PC-9 (cell line): Measurements from ENCODE around the gene NRSN2. TPM values are rescaled to one million over a fixed set of nuclear protein-coding genes. Genes with fewer than 3 reads are reported as not detected.

Source experiments
- BruUV-seq: library from RNA; stranded (reverse); fragments of 400-500 nt; replicated peaks from 2 replicates; lab custom pipeline; 2021; lab: Mats Ljungman, UMichigan
- CTCF ChIA-PET: fragments of 300-600 bp; sonication (Branson Sonifier 250); formaldehyde crosslinking; loops from one replicate; lab custom pipeline; 2022; ENCODE audit warnings: antibody characterized with exemption; lab: Charles Lee
- POLR2A ChIA-PET: fragments of 300-600 bp; sonication (Branson Sonifier 250); formaldehyde crosslinking; loops from one replicate; lab custom pipeline; 2022; ENCODE audit warnings: antibody characterized with exemption; ENCODE audit not compliant: unreplicated experiment; lab: Charles Lee
- DNase-seq, 2 experiments: peaks; one replicate each; pipeline versions ENCODE4 v3.0.0 to v3.0.0-alpha.2; 2015 to 2022; ENCODE audit warnings: mixed read lengths in 1 of 2
- H2AFZ ChIP-seq: fragments of 200-600 bp; sonication (generic); 2 replicates; pipeline ENCODE4 v1.8.1; 2017; ENCODE audit warnings: antibody characterized with exemption
- H3F3A ChIP-seq: fragments of 200-600 bp; sonication (generic); 2 replicates; pipeline ENCODE4 v1.8.1; 2017; ENCODE audit warnings: antibody characterized with exemption, mild to moderate bottlenecking, low read depth; ENCODE audit not compliant: insufficient read depth
- H3K27ac ChIP-seq: fragments of 200-600 bp; sonication (generic); 2 replicates; pipeline ENCODE4 v1.6.1; 2016; ENCODE audit warnings: mixed run types
- H3K27me3 ChIP-seq: fragments of 200-600 bp; sonication (generic); 2 replicates; pipeline ENCODE4 v1.6.1; 2016; ENCODE audit warnings: low read depth, mixed run types; ENCODE audit not compliant: insufficient read depth
- H3K36me3 ChIP-seq: fragments of 200-600 bp; sonication (generic); 2 replicates; pipeline ENCODE4 v1.6.1; 2016; ENCODE audit warnings: low read depth, mixed run types
- H3K4me1 ChIP-seq: fragments of 200-600 bp; sonication (generic); replicated peaks from 2 replicates; pipeline ENCODE4 v1.6.1; 2016; ENCODE audit warnings: mixed run types; ENCODE audit not compliant: insufficient read depth
- H3K4me2 ChIP-seq: fragments of 200-600 bp; sonication (generic); 2 replicates; pipeline ENCODE4 v1.6.1; 2017; ENCODE audit warnings: mixed run types
- H3K4me3 ChIP-seq: fragments of 200-600 bp; sonication (generic); 2 replicates; pipeline ENCODE4 v1.6.1; 2016; ENCODE audit warnings: mixed run types
- H3K79me2 ChIP-seq: fragments of 200-600 bp; sonication (generic); 2 replicates; pipeline ENCODE4 v1.6.1; 2017; ENCODE audit warnings: low read depth, mixed run types
- H3K9me2 ChIP-seq: fragments of 200-600 bp; sonication (generic); 2 replicates; pipeline ENCODE4 v1.8.1; 2017; ENCODE audit warnings: mild to moderate bottlenecking; ENCODE audit not compliant: insufficient read depth
- H3K9me3 ChIP-seq: fragments of 200-600 bp; sonication (generic); 2 replicates; pipeline ENCODE4 v1.8.1; 2016; ENCODE audit warnings: low read depth; ENCODE audit not compliant: insufficient read depth
- H4K20me1 ChIP-seq: fragments of 200-600 bp; sonication (generic); 2 replicates; pipeline ENCODE4 v1.8.1; 2017; ENCODE audit not compliant: insufficient read depth
- EZH2 ChIP-seq: fragments of 200-600 bp; sonication (generic); IDR thresholded peaks from 2 replicates; pipeline ENCODE4 v1.8.0; 2017; ENCODE audit warnings: antibody characterized with exemption, low read depth
- intact Hi-C: fragments of 100-400 bp; cut with micrococcal nuclease; formaldehyde crosslinking; loops from one replicate; pipeline ENCODE4 v1.10.0; 2022; ENCODE audit not compliant: unreplicated experiment
- total RNA-seq: library from RNA; stranded (reverse); gene quantifications from 2 replicates; pipeline ENCODE4 v1.2.3, GENCODE V29; 2021
- TF ChIP-seq, protein P1 (sequence below): fragments of 200-600 bp; sonication (generic); conservative IDR thresholded peaks from 2 replicates; pipeline ENCODE4 v1.6.1; 2017; ENCODE audit warnings: mixed run types, antibody characterized with exemption, mild to moderate bottlenecking, moderate library complexity

Gene NRSN2
- total RNA-seq, 1 experiment from 2014 or later: 15.0 TPM

DNA sequence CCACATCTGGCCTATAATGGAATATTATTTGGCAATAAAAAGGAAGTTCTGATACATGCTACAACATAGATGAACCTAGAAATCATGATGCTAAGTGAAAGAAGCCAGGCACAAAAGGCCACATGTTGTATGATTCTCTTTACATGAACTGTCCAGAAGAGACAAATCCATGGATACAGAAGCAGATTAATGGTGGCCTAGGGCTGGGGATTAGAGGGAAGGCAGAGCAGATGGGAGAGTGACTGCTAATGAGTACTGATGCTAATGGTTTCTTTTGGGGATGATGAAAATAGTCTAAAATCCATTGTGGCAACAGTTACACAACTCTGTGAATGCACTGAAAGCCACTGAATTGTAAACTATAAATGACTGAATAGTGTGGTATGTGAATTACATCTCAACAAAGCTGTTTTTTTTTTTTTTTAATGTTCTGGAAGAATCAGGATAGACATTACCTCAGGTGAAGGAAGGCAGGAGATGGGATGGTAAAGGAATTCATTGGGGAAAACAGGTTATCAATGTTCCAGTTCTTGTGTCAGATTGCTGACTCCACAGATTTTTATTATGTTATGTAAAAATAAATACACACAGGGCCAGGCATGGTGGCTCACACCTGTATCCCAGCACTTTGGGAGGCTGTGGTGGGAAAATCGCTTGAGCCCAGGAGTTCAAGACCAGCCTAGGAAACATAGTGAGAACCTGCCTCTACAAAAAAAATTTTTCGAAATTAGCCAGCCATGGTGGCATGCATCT is 30.4 kb upstream of the NRSN2 start:
- CTCF ChIA-PET: no interaction called here
- H3K9me2 ChIP-seq: no peaks in the 10 kb centered on the region
- H3K27ac ChIP-seq: no peak overlapping the region
- H3F3A ChIP-seq: no peaks in the 10 kb centered on the region
- no peak for DNase-seq
- H3K4me3 ChIP-seq: no peak overlapping the region
- peaks cover 14% of the 10 kb centered on the region for H3K4me1 ChIP-seq
- H3K9me3 ChIP-seq: no peaks in the 10 kb centered on the region
- no peak overlapping the region for H3K4me2 ChIP-seq
- H2AFZ ChIP-seq: no peak overlapping the region
- BruUV-seq: no TSS peak
- H3K27me3 ChIP-seq: no peaks in the 10 kb centered on the region
- no peaks in the 10 kb centered on the region for H4K20me1 ChIP-seq
- intact Hi-C loops: no loop called here
- H3K36me3 ChIP-seq: no peaks in the 10 kb centered on the region
- POLR2A ChIA-PET: no interaction called here
- no peak for TF ChIP-seq EZH2
- TF ChIP-seq, protein P1, sequence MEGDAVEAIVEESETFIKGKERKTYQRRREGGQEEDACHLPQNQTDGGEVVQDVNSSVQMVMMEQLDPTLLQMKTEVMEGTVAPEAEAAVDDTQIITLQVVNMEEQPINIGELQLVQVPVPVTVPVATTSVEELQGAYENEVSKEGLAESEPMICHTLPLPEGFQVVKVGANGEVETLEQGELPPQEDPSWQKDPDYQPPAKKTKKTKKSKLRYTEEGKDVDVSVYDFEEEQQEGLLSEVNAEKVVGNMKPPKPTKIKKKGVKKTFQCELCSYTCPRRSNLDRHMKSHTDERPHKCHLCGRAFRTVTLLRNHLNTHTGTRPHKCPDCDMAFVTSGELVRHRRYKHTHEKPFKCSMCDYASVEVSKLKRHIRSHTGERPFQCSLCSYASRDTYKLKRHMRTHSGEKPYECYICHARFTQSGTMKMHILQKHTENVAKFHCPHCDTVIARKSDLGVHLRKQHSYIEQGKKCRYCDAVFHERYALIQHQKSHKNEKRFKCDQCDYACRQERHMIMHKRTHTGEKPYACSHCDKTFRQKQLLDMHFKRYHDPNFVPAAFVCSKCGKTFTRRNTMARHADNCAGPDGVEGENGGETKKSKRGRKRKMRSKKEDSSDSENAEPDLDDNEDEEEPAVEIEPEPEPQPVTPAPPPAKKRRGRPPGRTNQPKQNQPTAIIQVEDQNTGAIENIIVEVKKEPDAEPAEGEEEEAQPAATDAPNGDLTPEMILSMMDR: no peak
- no peaks in the 10 kb centered on the region for H3K79me2 ChIP-seq

DNA sequence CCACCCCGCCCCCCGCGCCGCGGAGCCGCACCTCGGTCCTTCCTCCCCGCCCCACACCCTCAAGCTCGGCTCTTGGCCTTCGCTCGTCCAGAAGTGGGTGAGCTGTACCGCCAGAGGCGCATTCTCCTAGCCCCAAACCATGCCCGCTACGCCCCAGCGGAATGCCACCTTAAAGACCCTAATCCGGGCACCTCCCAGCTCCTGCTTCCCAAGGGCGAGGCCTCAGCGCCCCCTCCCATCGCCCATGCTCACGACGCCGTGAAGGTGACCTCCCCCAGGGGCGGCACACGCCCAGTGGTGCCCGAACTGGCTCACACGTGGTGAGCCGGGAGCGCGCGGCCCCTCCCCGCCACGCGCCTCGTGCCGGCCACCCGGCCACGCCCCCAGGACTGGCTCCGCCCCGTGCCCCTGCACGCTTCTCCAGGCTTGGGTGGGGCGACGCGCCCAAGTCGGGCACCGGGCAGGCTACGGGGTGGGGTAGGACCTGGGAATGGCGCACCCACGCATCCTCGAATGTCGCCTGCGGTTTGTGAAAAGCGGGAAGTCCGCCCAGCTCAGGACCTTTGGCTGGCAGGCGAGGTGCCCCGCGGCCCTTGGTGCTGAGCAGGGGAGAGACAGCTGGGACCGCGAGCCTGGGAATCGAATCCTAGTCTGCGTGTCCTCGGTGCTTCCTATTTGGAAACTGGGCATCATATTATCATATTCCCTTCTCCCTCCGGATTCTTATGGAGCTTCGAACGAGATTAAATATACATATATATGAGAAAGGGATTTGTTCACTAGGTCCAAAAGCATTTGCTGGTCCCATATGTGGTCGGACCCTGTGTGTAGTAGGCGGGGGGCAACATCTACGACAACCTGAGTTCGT is 22.5 kb upstream of the NRSN2 start:
- H3K27me3 ChIP-seq: no peaks in the 10 kb centered on the region
- ChIA-PET CTCF (no interaction called here), POLR2A (interaction anchor here (0.6 to 1.0 kb wide), 3 partner anchors 23 to 35 kb away, joined by 4 to 5 read pairs (median 5); no protein-coding TSS in a partner anchor)
- H3K4me2 ChIP-seq: peak overlapping the region; percentile 83
- peak; percentile 86 to 98 for DNase-seq
- H3K36me3 ChIP-seq: no peaks in the 10 kb centered on the region
- H2AFZ ChIP-seq: peak overlapping the region; percentile 78
- H3K27ac ChIP-seq: peak overlapping the region; percentile 85
- peaks cover 17% of the 10 kb centered on the region for H4K20me1 ChIP-seq
- no peaks in the 10 kb centered on the region for H3K9me2 ChIP-seq
- BruUV-seq: TSS peak; percentile 97
- peaks cover 20% of the 10 kb centered on the region for H3K4me1 ChIP-seq
- no peak for TF ChIP-seq EZH2
- TF ChIP-seq, protein P1: no peak; the same call in 1 of the 2 replicates
- no peaks in the 10 kb centered on the region for H3K9me3 ChIP-seq
- intact Hi-C loops: loop anchor here (1.0 to 10.0 kb wide), 3 partner anchors 27 to 330 kb away; partner anchors contain the start of genes C20orf96, SRXN1 and ZCCHC3
- peak overlapping the region; percentile 83 for H3K4me3 ChIP-seq
- H3F3A ChIP-seq: peaks cover 39% of the 10 kb centered on the region
- peaks cover 14% of the 10 kb centered on the region for H3K79me2 ChIP-seq
